ENCODE data around the gene TREX2. TPM values are rescaled to one million over a fixed set of nuclear protein-coding genes. Genes with fewer than 3 reads are reported as not detected.

TREX2 gene
- polyA plus RNA-seq, 1 donor from 2014 or later: not detected

DNA sequence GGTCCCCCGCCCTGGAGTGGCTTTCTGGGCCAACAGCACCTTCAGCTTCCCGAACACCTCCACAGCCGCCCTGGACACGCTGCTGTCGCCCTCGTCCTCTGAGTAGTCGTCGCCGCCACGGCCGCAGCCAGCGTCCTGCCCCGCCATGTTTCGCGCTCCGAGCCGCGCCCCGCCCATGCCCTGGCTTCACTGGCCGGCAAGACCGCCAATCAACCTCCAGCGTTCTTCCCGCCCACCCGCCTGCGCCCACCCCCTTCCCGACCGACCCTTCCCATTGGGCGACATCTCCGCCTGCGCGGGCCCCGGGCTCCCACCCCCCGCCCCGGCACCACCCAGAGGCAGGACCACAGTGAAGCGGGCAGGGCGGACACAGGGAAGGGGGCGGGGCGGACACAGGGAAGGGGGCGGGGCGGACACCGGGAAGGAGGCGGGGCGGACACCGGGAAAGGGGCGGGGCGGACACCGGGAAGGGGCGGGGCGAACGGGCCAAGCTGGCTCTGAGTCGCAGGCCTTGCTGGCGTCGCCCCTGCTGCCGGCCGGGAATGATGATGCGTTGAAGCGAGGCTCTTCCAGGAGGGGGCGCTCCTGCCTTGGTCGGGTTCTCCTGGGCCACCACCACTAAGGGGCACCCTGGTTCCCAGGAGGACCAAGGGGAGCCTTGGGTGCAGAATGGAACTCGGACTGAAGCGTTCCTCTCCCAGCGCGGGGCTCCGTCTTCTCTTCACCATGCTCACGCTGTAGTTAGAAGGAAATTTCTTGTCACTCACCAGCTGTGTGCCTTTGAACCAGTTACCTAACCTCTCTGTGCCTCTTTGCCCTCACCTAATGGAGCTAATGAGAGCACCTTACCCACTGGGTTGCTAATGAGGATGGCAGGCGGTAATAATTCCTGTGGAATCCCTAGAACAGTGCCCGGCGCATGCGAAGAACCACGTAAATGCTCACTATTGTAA lies 24.8 kb upstream of the TREX2 start, which contains the start of gene HAUS7:
Gene HAUS7, minus strand, starts transcription at position 166 of the 953 bp plus-strand sequence. Its CDS starts 19 bp downstream, at position 147.
- peak within 1 kb of the TSS; percentile 81 for H3K4me3 ChIP-seq (ENCODE audit: low read length)
- no peaks in the 10 kb centered on the region for H3K9me3 ChIP-seq (ENCODE audit: low read length)
- H3K4me2 ChIP-seq (ENCODE audit: low read length): no peak within 1 kb of the TSS
- no peak within 1 kb of the TSS for H3K27ac ChIP-seq (ENCODE audit: low read length)
- H3K36me3 ChIP-seq (ENCODE audit: insufficient read depth, low read length): no peaks in the 10 kb centered on the region
- no peaks in the 10 kb centered on the region for H3K9me2 ChIP-seq (ENCODE audit: insufficient read depth, low read length)
- peak within 1 kb of the TSS; percentile 50 for H3K9ac ChIP-seq (ENCODE audit: low read length)
- no peaks in the 10 kb centered on the region for H4K20me1 ChIP-seq (ENCODE audit: insufficient read depth)
- H3F3A ChIP-seq (ENCODE audit: insufficient read depth, low read length, poor library complexity, severe bottlenecking): no peaks in the 10 kb centered on the region
- H3K27me3 ChIP-seq (ENCODE audit: insufficient read depth, low read depth, low read length): peaks cover 5% of the 10 kb centered on the region
- no peak within 1 kb of the TSS for H2AFZ ChIP-seq (ENCODE audit: low read depth, low read length)
- TF ChIP-seq POLR2AphosphoS5 (IDR thresholded peaks at IDR 0.05) (peak; percentile 41), TAF1 (IDR thresholded peaks at IDR 0.05; ENCODE audit: low read depth) (no peak), EZH2 (IDR thresholded peaks at IDR 0.05; ENCODE audit: borderline replicate concordance, insufficient read depth, low read length, poor library complexity, severe bottlenecking) (no peak), EP300 (conservative IDR thresholded peaks at IDR 0.05; ENCODE audit: poor library complexity, severe bottlenecking) (no peak), MXI1 (conservative IDR thresholded peaks at IDR 0.05; ENCODE audit: poor library complexity, severe bottlenecking) (peak; percentile 3), RAD21 (conservative IDR thresholded peaks at IDR 0.05) (peak; percentile 68), SMC3 (conservative IDR thresholded peaks at IDR 0.05; ENCODE audit: poor library complexity) (peak; percentile 69)
- TF ChIP-seq, protein P1, sequence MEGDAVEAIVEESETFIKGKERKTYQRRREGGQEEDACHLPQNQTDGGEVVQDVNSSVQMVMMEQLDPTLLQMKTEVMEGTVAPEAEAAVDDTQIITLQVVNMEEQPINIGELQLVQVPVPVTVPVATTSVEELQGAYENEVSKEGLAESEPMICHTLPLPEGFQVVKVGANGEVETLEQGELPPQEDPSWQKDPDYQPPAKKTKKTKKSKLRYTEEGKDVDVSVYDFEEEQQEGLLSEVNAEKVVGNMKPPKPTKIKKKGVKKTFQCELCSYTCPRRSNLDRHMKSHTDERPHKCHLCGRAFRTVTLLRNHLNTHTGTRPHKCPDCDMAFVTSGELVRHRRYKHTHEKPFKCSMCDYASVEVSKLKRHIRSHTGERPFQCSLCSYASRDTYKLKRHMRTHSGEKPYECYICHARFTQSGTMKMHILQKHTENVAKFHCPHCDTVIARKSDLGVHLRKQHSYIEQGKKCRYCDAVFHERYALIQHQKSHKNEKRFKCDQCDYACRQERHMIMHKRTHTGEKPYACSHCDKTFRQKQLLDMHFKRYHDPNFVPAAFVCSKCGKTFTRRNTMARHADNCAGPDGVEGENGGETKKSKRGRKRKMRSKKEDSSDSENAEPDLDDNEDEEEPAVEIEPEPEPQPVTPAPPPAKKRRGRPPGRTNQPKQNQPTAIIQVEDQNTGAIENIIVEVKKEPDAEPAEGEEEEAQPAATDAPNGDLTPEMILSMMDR (IDR thresholded peaks at IDR 0.05; ENCODE audit: poor library complexity, severe bottlenecking): peak; percentile 87
- TF ChIP-seq, protein P2, sequence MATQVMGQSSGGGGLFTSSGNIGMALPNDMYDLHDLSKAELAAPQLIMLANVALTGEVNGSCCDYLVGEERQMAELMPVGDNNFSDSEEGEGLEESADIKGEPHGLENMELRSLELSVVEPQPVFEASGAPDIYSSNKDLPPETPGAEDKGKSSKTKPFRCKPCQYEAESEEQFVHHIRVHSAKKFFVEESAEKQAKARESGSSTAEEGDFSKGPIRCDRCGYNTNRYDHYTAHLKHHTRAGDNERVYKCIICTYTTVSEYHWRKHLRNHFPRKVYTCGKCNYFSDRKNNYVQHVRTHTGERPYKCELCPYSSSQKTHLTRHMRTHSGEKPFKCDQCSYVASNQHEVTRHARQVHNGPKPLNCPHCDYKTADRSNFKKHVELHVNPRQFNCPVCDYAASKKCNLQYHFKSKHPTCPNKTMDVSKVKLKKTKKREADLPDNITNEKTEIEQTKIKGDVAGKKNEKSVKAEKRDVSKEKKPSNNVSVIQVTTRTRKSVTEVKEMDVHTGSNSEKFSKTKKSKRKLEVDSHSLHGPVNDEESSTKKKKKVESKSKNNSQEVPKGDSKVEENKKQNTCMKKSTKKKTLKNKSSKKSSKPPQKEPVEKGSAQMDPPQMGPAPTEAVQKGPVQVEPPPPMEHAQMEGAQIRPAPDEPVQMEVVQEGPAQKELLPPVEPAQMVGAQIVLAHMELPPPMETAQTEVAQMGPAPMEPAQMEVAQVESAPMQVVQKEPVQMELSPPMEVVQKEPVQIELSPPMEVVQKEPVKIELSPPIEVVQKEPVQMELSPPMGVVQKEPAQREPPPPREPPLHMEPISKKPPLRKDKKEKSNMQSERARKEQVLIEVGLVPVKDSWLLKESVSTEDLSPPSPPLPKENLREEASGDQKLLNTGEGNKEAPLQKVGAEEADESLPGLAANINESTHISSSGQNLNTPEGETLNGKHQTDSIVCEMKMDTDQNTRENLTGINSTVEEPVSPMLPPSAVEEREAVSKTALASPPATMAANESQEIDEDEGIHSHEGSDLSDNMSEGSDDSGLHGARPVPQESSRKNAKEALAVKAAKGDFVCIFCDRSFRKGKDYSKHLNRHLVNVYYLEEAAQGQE (IDR thresholded peaks at IDR 0.05; ENCODE audit: borderline replicate concordance): no peak
- no peaks in the 10 kb centered on the region for H3K79me2 ChIP-seq (replicated peaks; ENCODE audit: insufficient read depth, low read length)

GRCh38 chrX:153469811-153470410 lies 24.1 kb upstream of the TREX2 start:
- H2AFZ ChIP-seq (ENCODE audit: low read depth, low read length): no peak overlapping the region
- no peaks in the 10 kb centered on the region for H3K9me2 ChIP-seq (ENCODE audit: insufficient read depth, low read length)
- no peaks in the 10 kb centered on the region for H4K20me1 ChIP-seq (ENCODE audit: insufficient read depth)
- TF ChIP-seq EP300 (conservative IDR thresholded peaks at IDR 0.05; ENCODE audit: poor library complexity, severe bottlenecking): no peak
- TF ChIP-seq POLR2AphosphoS5 (IDR thresholded peaks at IDR 0.05): no peak
- peak; percentile 27 for TF ChIP-seq SMC3 (conservative IDR thresholded peaks at IDR 0.05; ENCODE audit: poor library complexity)
- TF ChIP-seq, protein P1 (IDR thresholded peaks at IDR 0.05; ENCODE audit: poor library complexity, severe bottlenecking): peak; percentile 49
- peak; percentile 22 for TF ChIP-seq RAD21 (conservative IDR thresholded peaks at IDR 0.05)
- TF ChIP-seq MXI1 (conservative IDR thresholded peaks at IDR 0.05; ENCODE audit: poor library complexity, severe bottlenecking): peak; percentile 75
- H3K4me3 ChIP-seq (ENCODE audit: low read length): peak overlapping the region; percentile 81
- H3K4me2 ChIP-seq (ENCODE audit: low read length): no peak overlapping the region
- H3K9ac ChIP-seq (ENCODE audit: low read length): peak overlapping the region; percentile 50
- no peaks in the 10 kb centered on the region for H3K79me2 ChIP-seq (replicated peaks; ENCODE audit: insufficient read depth, low read length)
- no peaks in the 10 kb centered on the region for H3K36me3 ChIP-seq (ENCODE audit: insufficient read depth, low read length)
- no peaks in the 10 kb centered on the region for H3K9me3 ChIP-seq (ENCODE audit: low read length)
- H3K27ac ChIP-seq (ENCODE audit: low read length): no peak overlapping the region
- no peaks in the 10 kb centered on the region for H3F3A ChIP-seq (ENCODE audit: insufficient read depth, low read length, poor library complexity, severe bottlenecking)
- no peaks in the 10 kb centered on the region for H3K27me3 ChIP-seq (ENCODE audit: insufficient read depth, low read depth, low read length)
